ENCODE results near the gene GOLGB1.
"Not testable (repeated sequence)": the region's sequence is repeated elsewhere in the genome, so short reads cannot be mapped to it uniquely, and the experiment has no call there.

Gene GOLGB1

GRCh38 chr3:121749276-121750086 is at the start of gene GOLGB1:
GOLGB1 (minus strand) TSS chr3:121749741; CDS start chr3:121730971, 18,770 bp downstream.
- peak; percentile 99 for DNase-seq

GRCh38 chr3:121796970-121797369 is 47.4 kb upstream of the GOLGB1 start:
- DNase-seq, result no peak

- no peak for DNase-seq
These were observed 44.9 kb upstream of the GOLGB1 start for GRCh38 chr3:121794264-121794983.

- no peak for DNase-seq
These were observed 43.5 kb upstream of the GOLGB1 start for GRCh38 chr3:121793078-121793477.

GRCh38 chr3:121786485-121786884 is 36.9 kb upstream of the GOLGB1 start:
- DNase-seq, result no peak

- not testable (repeated sequence) for DNase-seq
These were observed 33.2 kb upstream of the GOLGB1 start for GRCh38 chr3:121782784-121783183.

- DNase-seq, result no peak
These were observed 32.1 kb upstream of the GOLGB1 start for GRCh38 chr3:121781611-121782010.

- not testable (repeated sequence) for DNase-seq
These were observed 25.6 kb upstream of the GOLGB1 start for GRCh38 chr3:121775095-121775494.

- no peak for DNase-seq
These were observed 19.7 kb upstream of the GOLGB1 start for GRCh38 chr3:121769246-121769645.

- no peak for DNase-seq
These were observed 18.9 kb upstream of the GOLGB1 start for GRCh38 chr3:121768452-121768851.

GRCh38 chr3:121759541-121760202 is 10.1 kb upstream of the GOLGB1 start:
- DNase-seq, result no peak

GRCh38 chr3:121758727-121759450 is 9.3 kb upstream of the GOLGB1 start:
- no peak for DNase-seq

GRCh38 chr3:121757812-121758545 is 8.4 kb upstream of the GOLGB1 start:
- no peak for DNase-seq

GRCh38 chr3:121757087-121757811 is 7.7 kb upstream of the GOLGB1 start:
- peak; percentile 36 for DNase-seq

- DNase-seq, result no peak
These were observed 3.2 kb upstream of the GOLGB1 start for GRCh38 chr3:121752772-121753171.

- no peak for DNase-seq
These were observed 2.7 kb upstream of the GOLGB1 start for GRCh38 chr3:121752261-121752660.

- DNase-seq, result no peak
These were observed 510 bp upstream of the GOLGB1 start for GRCh38 chr3:121750087-121750415.

GRCh38 chr3:121748680-121749275 is 763 bp downstream of the GOLGB1 start:
- no peak for DNase-seq

- DNase-seq, result no peak
These were observed 1.6 kb downstream of the GOLGB1 start for GRCh38 chr3:121747976-121748375.

- DNase-seq, result not testable (repeated sequence)
These were observed 6.4 kb downstream of the GOLGB1 start for GRCh38 chr3:121743106-121743505.

GRCh38 chr3:121740896-121741295 is 8.6 kb downstream of the GOLGB1 start:
- DNase-seq, result no peak

Data from eye (tissue), 1 donor.